ENCODE data around the gene CLIC1.
A peak's percentile ranks its signal among the peaks of the same experiment; 100 is the strongest.

The CLIC1 gene

DNA sequence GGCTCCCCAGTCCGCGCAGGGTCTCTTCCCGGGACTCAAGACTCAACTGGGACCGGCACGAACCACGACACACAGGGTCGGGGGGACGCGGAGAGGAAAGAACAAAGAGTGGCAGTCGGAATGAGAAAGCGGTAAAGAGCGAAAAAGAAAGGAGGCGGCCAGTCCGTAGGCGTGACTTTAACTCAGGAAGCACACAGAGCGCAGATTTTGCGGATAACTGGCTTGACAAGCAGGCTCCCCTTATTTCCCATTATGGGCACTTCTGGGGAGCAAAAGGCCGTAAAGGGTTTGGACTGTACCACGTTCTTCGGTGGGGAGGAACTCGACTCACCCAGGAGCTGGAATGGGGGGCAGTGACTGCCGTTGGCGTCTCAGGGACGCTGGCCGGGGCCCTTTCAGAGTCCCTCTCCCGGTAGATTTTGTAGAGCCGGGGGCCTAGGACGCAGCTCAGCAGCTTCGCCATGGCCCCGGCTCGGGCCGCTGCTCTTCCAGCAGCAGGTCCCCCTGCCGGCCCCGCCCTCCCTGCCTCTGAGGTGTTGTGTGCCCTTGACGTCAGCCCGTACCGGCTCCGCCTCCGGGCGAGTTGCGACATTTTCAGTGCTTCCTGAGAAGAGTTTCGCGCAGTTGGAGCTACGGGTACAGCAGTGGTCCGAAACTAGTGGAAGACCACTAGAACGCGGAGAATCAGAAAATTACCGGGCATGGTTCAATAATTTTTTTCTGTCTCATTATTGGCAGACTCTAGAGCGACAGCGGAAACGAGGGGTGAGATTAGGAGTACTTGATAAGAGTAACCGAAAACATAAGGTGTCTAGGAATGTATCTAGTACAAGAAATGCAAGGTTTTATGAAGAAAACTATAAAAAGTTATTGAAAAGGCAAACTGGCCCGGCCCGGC lies 33.3 kb downstream of the CLIC1 start, which contains the start of gene ABHD16A:
Gene ABHD16A (minus strand): TSS at position 506 of the 898 bp plus-strand sequence. CDS start 43 bp downstream, at position 463.
- peaks cover under 1% of the 10 kb centered on the region for H3K36me3 ChIP-seq (ENCODE audit: control insufficient read depth, insufficient read depth, low read length, severe bottlenecking)
- H3K9me3 ChIP-seq (ENCODE audit: control insufficient read depth, low read length) = no peaks in the 10 kb centered on the region
- H3K4me1 ChIP-seq (ENCODE audit: control insufficient read depth, insufficient read depth, low read length) = peaks cover 16% of the 10 kb centered on the region
- H3K4me3 ChIP-seq (ENCODE audit: low read length) = peak within 1 kb of the TSS; percentile 88
- peak within 1 kb of the TSS; percentile 95 for H3K9ac ChIP-seq (ENCODE audit: low read length)
- peak; percentile 99 for DNase-seq (ENCODE audit: low read depth)
- no peaks in the 10 kb centered on the region for H3K27me3 ChIP-seq (replicated peaks; ENCODE audit: control insufficient read depth, insufficient read depth, low read length)

DNA sequence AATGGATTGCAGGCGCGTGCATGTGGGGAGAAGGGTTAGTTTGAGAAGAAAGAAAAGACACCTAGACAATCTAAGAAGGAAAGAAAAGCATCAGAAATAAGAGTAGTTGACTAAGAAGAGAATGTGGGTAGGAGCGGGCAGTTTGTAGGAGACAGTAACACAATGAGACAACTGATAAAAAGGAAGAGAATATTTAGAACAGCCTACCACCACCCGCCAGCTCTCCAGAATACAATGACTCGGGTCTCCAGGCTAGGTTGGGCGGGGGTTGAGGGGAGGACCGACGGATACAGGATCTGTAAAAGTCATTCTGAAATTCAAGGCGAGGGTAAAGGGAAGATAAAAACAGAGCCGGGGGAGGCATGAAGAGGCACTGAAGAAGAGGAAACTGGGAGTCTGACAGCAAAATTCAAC lies 33.9 kb downstream of the CLIC1 start:
- H3K9me3 ChIP-seq (ENCODE audit: control insufficient read depth, low read length) = no peaks in the 10 kb centered on the region
- no peaks in the 10 kb centered on the region for H3K27me3 ChIP-seq (replicated peaks; ENCODE audit: control insufficient read depth, insufficient read depth, low read length)
- H3K4me3 ChIP-seq (ENCODE audit: low read length) = peak overlapping the region; percentile 88
- H3K36me3 ChIP-seq (ENCODE audit: control insufficient read depth, insufficient read depth, low read length, severe bottlenecking) = peaks cover 6% of the 10 kb centered on the region
- H3K4me1 ChIP-seq (ENCODE audit: control insufficient read depth, insufficient read depth, low read length) = peaks cover 16% of the 10 kb centered on the region
- DNase-seq (ENCODE audit: low read depth) = peak; percentile 62
- H3K9ac ChIP-seq (ENCODE audit: low read length) = peak overlapping the region; percentile 95

DNA sequence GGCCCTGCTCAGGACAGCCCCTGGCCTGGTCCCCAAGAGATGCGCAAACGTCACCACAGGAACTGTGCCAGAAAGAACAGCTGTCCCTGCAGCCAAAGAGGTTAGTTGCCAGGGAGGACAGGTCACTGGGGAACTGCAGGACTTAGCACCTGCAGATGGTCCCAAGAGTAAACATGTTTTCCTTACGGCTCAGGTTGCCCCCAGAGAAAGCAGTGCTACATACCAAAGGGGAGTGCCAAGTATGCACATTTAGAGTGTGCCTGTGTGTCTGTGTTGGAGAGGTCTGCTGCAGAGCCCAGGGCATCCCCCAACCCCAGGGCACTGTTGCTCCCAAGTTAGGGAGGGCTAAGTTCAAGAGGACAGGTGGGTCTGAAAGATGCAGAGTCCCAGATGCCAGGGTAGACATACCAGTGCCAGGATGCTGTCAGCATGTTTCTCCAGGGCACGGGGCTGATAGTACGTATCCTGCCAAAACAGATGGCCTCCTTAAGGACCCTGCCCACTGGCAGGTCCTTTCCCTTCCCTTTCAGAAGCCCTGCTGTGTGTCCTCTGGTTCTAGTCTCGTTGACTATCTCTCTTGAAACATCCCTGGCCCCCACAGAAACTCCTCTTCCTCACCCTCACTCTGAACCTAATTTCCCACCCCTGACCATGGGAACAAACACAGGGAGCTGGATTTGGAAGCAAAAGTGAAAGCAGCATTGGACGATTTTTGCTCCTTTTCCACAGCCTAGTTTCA lies 34.5 kb downstream of the CLIC1 start:
- Histone ChIP-seq H3K4me3 (ENCODE audit: low read length) (peak overlapping the region; percentile 88), H3K9ac (ENCODE audit: low read length) (peak overlapping the region; percentile 95), H3K9me3 (ENCODE audit: control insufficient read depth, low read length) (no peaks in the 10 kb centered on the region), H3K4me1 (ENCODE audit: control insufficient read depth, insufficient read depth, low read length) (peaks cover 16% of the 10 kb centered on the region), H3K27me3 (replicated peaks; ENCODE audit: control insufficient read depth, insufficient read depth, low read length) (no peaks in the 10 kb centered on the region), H3K36me3 (ENCODE audit: control insufficient read depth, insufficient read depth, low read length, severe bottlenecking) (peaks cover 11% of the 10 kb centered on the region)
- DNase-seq (ENCODE audit: low read depth) = peak; percentile 66

DNA sequence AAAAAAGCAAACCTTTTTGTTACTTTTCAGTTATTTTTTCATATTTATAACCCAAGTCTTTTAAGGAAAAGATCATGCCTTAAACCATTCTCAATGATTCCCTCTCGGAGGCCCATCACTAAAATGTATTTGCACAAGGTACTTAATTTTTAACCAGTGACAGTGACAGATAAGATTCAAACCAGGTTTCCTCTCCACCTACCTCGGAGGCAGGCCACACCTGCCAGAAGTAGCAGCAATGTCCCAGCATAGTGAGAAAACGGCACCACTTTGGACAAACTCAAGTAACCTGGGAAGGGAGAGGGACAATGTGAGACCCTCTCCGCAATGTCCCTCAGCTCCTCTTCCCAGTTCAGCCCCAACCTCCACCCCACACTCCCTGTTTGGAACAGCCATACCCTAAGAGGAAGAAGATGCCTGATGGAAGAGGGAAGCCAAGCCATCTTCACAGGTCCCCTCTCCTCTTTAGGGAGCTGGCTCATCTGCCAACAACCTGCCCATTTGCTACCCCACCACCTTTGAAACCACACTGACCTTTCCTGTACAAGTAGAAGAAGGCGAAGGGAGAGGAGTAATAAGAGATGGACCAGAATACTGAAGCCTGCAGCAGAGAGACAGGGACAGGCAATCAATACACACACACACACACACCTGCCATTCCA lies 35.5 kb downstream of the CLIC1 start:
- H3K9ac ChIP-seq (ENCODE audit: low read length) = peak overlapping the region; percentile 95
- H3K4me3 ChIP-seq (ENCODE audit: low read length) = no peak overlapping the region
- no peaks in the 10 kb centered on the region for H3K27me3 ChIP-seq (replicated peaks; ENCODE audit: control insufficient read depth, insufficient read depth, low read length)
- H3K36me3 ChIP-seq (ENCODE audit: control insufficient read depth, insufficient read depth, low read length, severe bottlenecking) = peaks cover 15% of the 10 kb centered on the region
- peaks cover 16% of the 10 kb centered on the region for H3K4me1 ChIP-seq (ENCODE audit: control insufficient read depth, insufficient read depth, low read length)
- H3K9me3 ChIP-seq (ENCODE audit: control insufficient read depth, low read length) = no peaks in the 10 kb centered on the region
- no peak for DNase-seq (ENCODE audit: low read depth)

DNA sequence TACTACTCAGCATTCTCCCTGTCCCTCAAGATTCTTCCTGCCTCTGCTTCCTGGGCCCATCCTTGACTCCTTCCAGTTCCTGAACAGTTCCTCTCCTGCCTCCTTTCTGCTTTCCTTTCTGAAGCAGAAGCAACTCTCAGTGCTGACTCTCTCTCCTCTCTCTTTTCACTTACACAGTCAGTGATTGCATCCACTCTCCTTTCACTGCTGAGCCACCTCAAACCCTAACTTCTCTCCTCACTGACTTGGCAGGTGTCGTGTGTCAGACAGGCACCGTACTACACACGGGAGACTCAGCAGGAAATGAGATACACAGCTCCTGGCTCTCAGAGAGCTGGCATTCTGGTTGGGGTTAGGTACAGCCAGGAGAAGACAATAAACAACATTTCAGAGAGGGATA lies 38.8 kb downstream of the CLIC1 start:
- no peak for DNase-seq (ENCODE audit: low read depth)
- Histone ChIP-seq H3K36me3 (ENCODE audit: control insufficient read depth, insufficient read depth, low read length, severe bottlenecking) (peaks cover 40% of the 10 kb centered on the region), H3K4me3 (ENCODE audit: low read length) (no peak overlapping the region), H3K27me3 (replicated peaks; ENCODE audit: control insufficient read depth, insufficient read depth, low read length) (no peaks in the 10 kb centered on the region), H3K4me1 (ENCODE audit: control insufficient read depth, insufficient read depth, low read length) (peaks cover 13% of the 10 kb centered on the region), H3K9ac (ENCODE audit: low read length) (no peak overlapping the region), H3K9me3 (ENCODE audit: control insufficient read depth, low read length) (no peaks in the 10 kb centered on the region)

DNA sequence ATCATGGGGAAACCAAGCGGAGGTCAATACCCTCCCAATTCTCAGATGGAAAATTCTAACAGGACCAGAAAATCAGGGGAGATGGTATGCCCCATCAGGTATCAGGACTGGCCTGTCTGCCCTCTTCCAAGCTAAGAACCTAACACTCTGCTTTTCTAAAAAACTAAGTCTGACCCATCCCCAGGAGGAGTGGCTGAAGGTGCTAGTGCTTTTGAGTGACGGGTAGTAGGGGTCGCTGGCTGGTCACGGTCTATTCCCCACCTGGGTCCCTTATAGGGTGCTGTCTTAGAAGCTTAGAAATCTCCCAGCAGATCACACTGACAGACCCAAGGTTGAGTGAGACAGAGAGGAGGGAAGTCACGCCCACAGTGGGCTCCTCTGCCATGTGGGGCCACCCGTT lies 42.8 kb downstream of the CLIC1 start:
- H3K9me3 ChIP-seq (ENCODE audit: control insufficient read depth, low read length) = no peaks in the 10 kb centered on the region
- no peaks in the 10 kb centered on the region for H3K27me3 ChIP-seq (replicated peaks; ENCODE audit: control insufficient read depth, insufficient read depth, low read length)
- no peak for DNase-seq (ENCODE audit: low read depth)
- H3K4me1 ChIP-seq (ENCODE audit: control insufficient read depth, insufficient read depth, low read length) = no peaks in the 10 kb centered on the region
- H3K36me3 ChIP-seq (ENCODE audit: control insufficient read depth, insufficient read depth, low read length, severe bottlenecking) = peaks cover 76% of the 10 kb centered on the region
- H3K4me3 ChIP-seq (ENCODE audit: low read length) = no peak overlapping the region
- no peak overlapping the region for H3K9ac ChIP-seq (ENCODE audit: low read length)

DNA sequence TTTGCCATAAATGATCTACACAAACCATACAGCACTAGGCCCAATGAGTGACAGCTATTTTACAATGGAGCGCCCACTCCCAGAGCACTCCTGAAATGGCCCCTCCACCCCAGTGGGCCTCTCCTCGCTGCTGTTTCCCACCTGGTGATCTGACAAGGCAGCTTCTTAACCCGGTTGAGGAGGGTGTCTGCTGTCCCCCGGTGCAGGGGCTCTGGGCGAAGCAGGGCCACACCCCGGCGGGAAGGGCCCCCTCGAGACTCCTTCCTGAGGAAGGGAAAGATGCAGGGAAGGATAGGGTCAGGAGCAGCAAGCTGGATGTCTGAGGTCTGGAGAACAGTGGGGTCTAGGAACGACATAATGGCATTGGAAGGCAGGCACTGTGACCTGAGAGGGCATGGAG lies 43.4 kb downstream of the CLIC1 start:
- DNase-seq (ENCODE audit: low read depth) = no peak
- no peaks in the 10 kb centered on the region for H3K9me3 ChIP-seq (ENCODE audit: control insufficient read depth, low read length)
- H3K4me1 ChIP-seq (ENCODE audit: control insufficient read depth, insufficient read depth, low read length) = no peaks in the 10 kb centered on the region
- peaks cover 80% of the 10 kb centered on the region for H3K36me3 ChIP-seq (ENCODE audit: control insufficient read depth, insufficient read depth, low read length, severe bottlenecking)
- no peak overlapping the region for H3K9ac ChIP-seq (ENCODE audit: low read length)
- no peaks in the 10 kb centered on the region for H3K27me3 ChIP-seq (replicated peaks; ENCODE audit: control insufficient read depth, insufficient read depth, low read length)
- no peak overlapping the region for H3K4me3 ChIP-seq (ENCODE audit: low read length)

DNA sequence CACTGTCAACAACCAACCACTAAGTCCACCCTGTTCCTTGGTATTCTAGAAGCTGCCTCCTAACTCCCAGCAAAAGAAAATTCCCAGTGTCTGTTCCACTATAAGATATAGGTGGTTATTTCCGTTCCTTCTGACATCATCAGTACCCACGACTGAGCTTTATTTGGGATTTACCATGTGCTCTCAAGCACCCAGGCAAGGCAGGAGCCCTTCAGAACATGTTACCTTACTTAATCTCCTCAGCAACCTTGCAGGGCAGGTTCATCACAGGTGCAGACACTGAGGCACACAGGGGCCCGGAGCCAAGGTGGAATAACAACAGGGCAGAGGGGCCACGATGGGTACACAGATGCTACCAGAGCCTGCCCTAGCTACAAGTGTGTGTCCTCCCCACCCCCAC lies 44.0 kb downstream of the CLIC1 start:
- Histone ChIP-seq H3K27me3 (replicated peaks; ENCODE audit: control insufficient read depth, insufficient read depth, low read length) (no peaks in the 10 kb centered on the region), H3K4me1 (ENCODE audit: control insufficient read depth, insufficient read depth, low read length) (no peaks in the 10 kb centered on the region), H3K9me3 (ENCODE audit: control insufficient read depth, low read length) (no peaks in the 10 kb centered on the region), H3K36me3 (ENCODE audit: control insufficient read depth, insufficient read depth, low read length, severe bottlenecking) (peaks cover 82% of the 10 kb centered on the region), H3K4me3 (ENCODE audit: low read length) (no peak overlapping the region), H3K9ac (ENCODE audit: low read length) (no peak overlapping the region)
- DNase-seq (ENCODE audit: low read depth) = no peak

DNA sequence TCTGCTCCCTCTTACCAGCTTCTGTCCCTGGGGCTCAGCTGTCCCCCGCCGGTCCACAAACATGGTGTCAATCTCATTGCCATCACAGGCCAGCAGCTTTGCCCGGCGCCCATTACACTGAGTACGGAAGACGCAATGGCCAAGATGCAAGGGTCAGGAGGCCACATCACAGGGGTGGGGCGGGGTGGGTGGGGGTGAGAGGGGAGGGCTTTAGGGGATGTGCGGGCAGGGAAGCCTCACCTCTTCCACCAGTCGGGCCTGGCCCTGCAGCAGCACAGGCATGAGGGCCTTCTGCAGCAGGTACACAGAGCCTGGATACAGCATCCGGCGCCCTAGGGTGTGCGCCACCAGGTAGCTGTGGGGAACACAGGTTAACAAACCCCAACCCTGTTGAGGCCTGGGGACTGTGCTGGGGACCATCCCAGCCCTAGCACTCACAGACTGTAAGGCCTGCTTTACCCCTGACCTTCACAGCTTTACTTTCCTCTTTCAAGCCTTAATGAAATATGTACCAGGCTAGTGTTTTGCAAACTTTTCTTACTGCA lies 44.7 kb downstream of the CLIC1 start:
- Histone ChIP-seq H3K36me3 (ENCODE audit: control insufficient read depth, insufficient read depth, low read length, severe bottlenecking) (peaks cover 82% of the 10 kb centered on the region), H3K9me3 (ENCODE audit: control insufficient read depth, low read length) (no peaks in the 10 kb centered on the region)
- no peak for DNase-seq (ENCODE audit: low read depth)

DNA sequence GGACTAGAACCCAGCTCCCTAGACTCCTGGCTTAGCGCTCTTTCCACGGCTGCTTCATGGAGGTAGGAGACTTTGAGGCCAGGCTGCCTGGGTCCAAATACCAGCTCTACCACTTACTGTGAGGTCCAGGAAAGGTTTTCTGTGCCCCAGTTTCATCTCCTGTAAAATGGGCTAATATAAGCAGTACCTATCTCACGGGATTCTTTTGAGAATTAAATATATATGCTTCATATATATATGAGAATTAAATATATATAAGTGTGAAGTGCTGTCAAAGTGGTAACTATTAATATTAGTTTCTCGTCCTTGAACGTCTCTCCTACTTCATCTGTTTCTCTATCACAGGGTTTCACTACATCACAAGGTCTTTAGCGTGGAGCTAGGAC lies 45.3 kb downstream of the CLIC1 start:
- Histone ChIP-seq H3K4me3 (ENCODE audit: low read length) (no peak overlapping the region), H3K9me3 (ENCODE audit: control insufficient read depth, low read length) (no peaks in the 10 kb centered on the region), H3K9ac (ENCODE audit: low read length) (no peak overlapping the region), H3K36me3 (ENCODE audit: control insufficient read depth, insufficient read depth, low read length, severe bottlenecking) (peaks cover 86% of the 10 kb centered on the region), H3K27me3 (replicated peaks; ENCODE audit: control insufficient read depth, insufficient read depth, low read length) (no peaks in the 10 kb centered on the region), H3K4me1 (ENCODE audit: control insufficient read depth, insufficient read depth, low read length) (no peaks in the 10 kb centered on the region)
- no peak for DNase-seq (ENCODE audit: low read depth)

More for the DNA sequence above, 44.7 kb downstream of the CLIC1 start:
- no peaks in the 10 kb centered on the region for H3K27me3 ChIP-seq (replicated peaks; ENCODE audit: control insufficient read depth, insufficient read depth, low read length)
- H3K9ac ChIP-seq (ENCODE audit: low read length) = no peak overlapping the region
- no peaks in the 10 kb centered on the region for H3K4me1 ChIP-seq (ENCODE audit: control insufficient read depth, insufficient read depth, low read length)
- no peak overlapping the region for H3K4me3 ChIP-seq (ENCODE audit: low read length)
